Neural crest cell (in vitro differentiated cells): ENCODE measurements around the gene CTIF. TPM values are rescaled to one million over a fixed set of nuclear protein-coding genes. Genes with fewer than 3 reads are reported as not detected.

Experiments used
- DNase-seq: peaks from one replicate; pipeline ENCODE4 v3.0.0; 2021; ENCODE audit warnings: low read depth, mixed read lengths, low spot score
- H3K27ac Mint-ChIP-seq: one replicate; pipeline ENCODE4 v1.8.0; 2021; ENCODE audit warnings: mild to moderate bottlenecking, mixed read lengths; ENCODE audit not compliant: unreplicated experiment
- H3K27me3 Mint-ChIP-seq: 2 replicates; pipeline ENCODE4 v1.8.0; 2021; ENCODE audit warnings: low read depth, mild to moderate bottlenecking, mixed read lengths
- H3K36me3 Mint-ChIP-seq: 2 replicates; pipeline ENCODE4 v1.8.0; 2021; ENCODE audit warnings: low read depth, mild to moderate bottlenecking, mixed read lengths
- H3K4me1 Mint-ChIP-seq: 2 replicates; pipeline ENCODE4 v1.8.0; 2021; ENCODE audit warnings: mixed read lengths
- H3K4me3 Mint-ChIP-seq: one replicate; pipeline ENCODE4 v1.8.0; 2021; ENCODE audit warnings: mild to moderate bottlenecking, mixed read lengths
- H3K9me3 Mint-ChIP-seq: 2 replicates; pipeline ENCODE4 v1.8.0; 2021; ENCODE audit warnings: mixed read lengths
- CTCF ChIP-seq: fragments of 200-600 bp; sonication (generic); conservative IDR thresholded peaks from 2 replicates; pipeline ENCODE4 v1.5.0; 2021; ENCODE audit warnings: antibody characterized with exemption, mild to moderate bottlenecking
- total RNA-seq: library from RNA; stranded (reverse); gene quantifications from 2 replicates; pipeline ENCODE4 v1.2.1, GENCODE V29; 2021

Gene CTIF
- total RNA-seq, 1 donor from 2014 or later, result 52.6 TPM

GRCh38 chr18:48736321-48737260 lies 197.8 kb downstream of the CTIF start:
- no peak for DNase-seq
- H3K27ac Mint-ChIP-seq, result no peak overlapping the region
- H3K9me3 Mint-ChIP-seq, result no peaks in the 10 kb centered on the region
- no peak overlapping the region for H3K4me3 Mint-ChIP-seq
- TF ChIP-seq CTCF, result no peak
- peaks cover 54% of the 10 kb centered on the region for H3K4me1 Mint-ChIP-seq
- no peaks in the 10 kb centered on the region for H3K27me3 Mint-ChIP-seq
- no peaks in the 10 kb centered on the region for H3K36me3 Mint-ChIP-seq

GRCh38 chr18:48739266-48740067 lies 200.6 kb downstream of the CTIF start:
- Mint-ChIP-seq H3K4me1 (peaks cover 50% of the 10 kb centered on the region), H3K27ac (no peak overlapping the region), H3K4me3 (no peak overlapping the region), H3K36me3 (no peaks in the 10 kb centered on the region), H3K27me3 (no peaks in the 10 kb centered on the region), H3K9me3 (no peaks in the 10 kb centered on the region)
- DNase-seq, result no peak
- TF ChIP-seq CTCF, result no peak

GRCh38 chr18:48740068-48740440 lies 201.2 kb downstream of the CTIF start:
- Mint-ChIP-seq H3K27me3 (no peaks in the 10 kb centered on the region), H3K9me3 (no peaks in the 10 kb centered on the region), H3K4me3 (no peak overlapping the region), H3K4me1 (peaks cover 46% of the 10 kb centered on the region), H3K36me3 (no peaks in the 10 kb centered on the region), H3K27ac (peak overlapping the region; percentile 58)
- no peak for DNase-seq
- no peak for TF ChIP-seq CTCF

GRCh38 chr18:48740851-48741485 lies 202.1 kb downstream of the CTIF start:
- peak overlapping the region; percentile 58 for H3K27ac Mint-ChIP-seq
- TF ChIP-seq CTCF, result no peak
- no peaks in the 10 kb centered on the region for H3K9me3 Mint-ChIP-seq
- peak overlapping the region; percentile 6 for H3K4me3 Mint-ChIP-seq
- peaks cover 42% of the 10 kb centered on the region for H3K4me1 Mint-ChIP-seq
- no peak for DNase-seq
- no peaks in the 10 kb centered on the region for H3K36me3 Mint-ChIP-seq
- H3K27me3 Mint-ChIP-seq, result no peaks in the 10 kb centered on the region

GRCh38 chr18:48741866-48742265 lies 203.0 kb downstream of the CTIF start:
- no peak overlapping the region for H3K4me3 Mint-ChIP-seq
- no peaks in the 10 kb centered on the region for H3K36me3 Mint-ChIP-seq
- TF ChIP-seq CTCF, result no peak
- DNase-seq, result no peak
- H3K9me3 Mint-ChIP-seq, result no peaks in the 10 kb centered on the region
- H3K4me1 Mint-ChIP-seq, result peaks cover 34% of the 10 kb centered on the region
- no peak overlapping the region for H3K27ac Mint-ChIP-seq
- H3K27me3 Mint-ChIP-seq, result no peaks in the 10 kb centered on the region
